Loucy (cell line): ENCODE results near the gene KLHDC2.
"Not testable (repeated sequence)": the region's sequence is repeated elsewhere in the genome, so short reads cannot be mapped to it uniquely, and the experiment has no call there.

Source experiments
- H2AFZ ChIP-seq: fragments of 200-600 bp; sonication (generic); 2 replicates; pipeline ENCODE4 v1.6.0; 2016; ENCODE audit warnings: antibody characterized with exemption, mild to moderate bottlenecking, low read length, moderate library complexity
- H3F3A ChIP-seq: fragments of 200-600 bp; 2 replicates; pipeline ENCODE4 v1.6.0; 2016; ENCODE audit warnings: antibody characterized with exemption, low read depth, mild to moderate bottlenecking
- H3K27me3 ChIP-seq: fragments of 200-600 bp; sonication (generic); 2 replicates; pipeline ENCODE4 v1.6.1; 2014; ENCODE audit warnings: low read length, mild to moderate bottlenecking; ENCODE audit not compliant: insufficient read depth, poor library complexity, severe bottlenecking
- H3K36me3 ChIP-seq: fragments of 200-600 bp; sonication (generic); 2 replicates; pipeline ENCODE4 v1.6.1; 2016; ENCODE audit warnings: low read length; ENCODE audit not compliant: insufficient read depth
- H3K4me1 ChIP-seq: fragments of 200-600 bp; sonication (generic); 2 replicates; pipeline ENCODE4 v1.5.1; 2014; ENCODE audit warnings: low read length, mild to moderate bottlenecking; ENCODE audit not compliant: insufficient read depth, poor library complexity, severe bottlenecking
- H3K4me2 ChIP-seq: fragments of 200-600 bp; sonication (generic); 2 replicates; pipeline ENCODE4 v1.6.0; 2014; ENCODE audit warnings: antibody characterized with exemption, low read length, low read depth, mild to moderate bottlenecking; ENCODE audit not compliant: poor library complexity, severe bottlenecking
- H3K4me3 ChIP-seq: fragments of 200-600 bp; sonication (generic); 2 replicates; pipeline ENCODE4 v1.5.1; 2014; ENCODE audit warnings: low read length, mild to moderate bottlenecking, mixed read lengths; ENCODE audit not compliant: poor library complexity, severe bottlenecking
- H3K79me2 ChIP-seq: fragments of 200-600 bp; sonication (generic); 2 replicates; pipeline ENCODE4 v1.6.1; 2014; ENCODE audit warnings: low read length; ENCODE audit not compliant: insufficient read depth
- H3K9ac ChIP-seq: fragments of 200-600 bp; sonication (generic); 2 replicates; pipeline ENCODE4 v1.6.0; 2014; ENCODE audit warnings: mild to moderate bottlenecking, low read depth, low read length, moderate library complexity; ENCODE audit not compliant: poor library complexity, severe bottlenecking
- H3K9me2 ChIP-seq: fragments of 200-600 bp; sonication (generic); replicated peaks from 2 replicates; pipeline ENCODE4 v1.6.1; 2016; ENCODE audit warnings: low read depth, low read length, mixed read lengths
- H3K9me3 ChIP-seq: fragments of 200-600 bp; sonication (generic); 2 replicates; pipeline ENCODE4 v1.6.1; 2014; ENCODE audit warnings: mild to moderate bottlenecking, antibody characterized with exemption, low read length, low read depth; ENCODE audit not compliant: insufficient read depth
- H4K20me1 ChIP-seq: fragments of 200-600 bp; sonication (generic); 2 replicates; pipeline ENCODE4 v1.6.0; 2014; ENCODE audit warnings: antibody characterized with exemption, low read length, mild to moderate bottlenecking; ENCODE audit not compliant: insufficient read depth, poor library complexity, severe bottlenecking
- CTCF ChIP-seq: fragments of 200-600 bp; sonication (generic); conservative IDR thresholded peaks from 2 replicates; pipeline ENCODE4 v1.5.1; 2014; ENCODE audit warnings: mild to moderate bottlenecking, antibody characterized with exemption, low read length
- EZH2phosphoT487 ChIP-seq: fragments of 200-600 bp; IDR thresholded peaks from 2 replicates; pipeline ENCODE4 v1.6.1; 2018; ENCODE audit warnings: antibody characterized with exemption, mild to moderate bottlenecking, moderate library complexity, borderline replicate concordance

Gene KLHDC2

DNA sequence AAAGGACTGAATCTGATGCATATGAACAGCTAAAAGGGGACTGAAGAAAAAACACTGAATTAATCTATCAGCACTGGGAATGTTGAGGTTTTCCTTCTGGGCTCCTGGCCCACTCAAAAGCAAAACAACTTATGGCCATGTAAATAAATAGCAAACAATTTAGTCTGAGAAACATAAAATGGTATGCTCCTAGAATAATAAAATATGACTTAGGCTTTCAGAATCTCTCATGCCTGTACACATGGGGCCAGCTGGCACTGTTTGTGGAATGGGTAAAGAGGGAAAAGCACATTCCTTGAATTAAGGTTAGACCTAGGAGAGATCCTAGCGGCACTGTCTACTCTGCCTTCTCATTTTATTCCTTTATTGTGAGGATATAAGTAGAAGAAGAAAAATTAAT, 6.2 kb downstream of the KLHDC2 start:
- peaks cover 30% of the 10 kb centered on the region; the same call in 1 of the 2 replicates for H3K36me3 ChIP-seq
- H3K9me3 ChIP-seq = no peaks in the 10 kb centered on the region
- H2AFZ ChIP-seq = no peak overlapping the region
- peaks cover 20% of the 10 kb centered on the region for H3K4me1 ChIP-seq
- no peak overlapping the region for H3K4me2 ChIP-seq
- H3F3A ChIP-seq = no peaks in the 10 kb centered on the region; the same call in 1 of the 2 replicates
- H3K79me2 ChIP-seq = peaks cover 22% of the 10 kb centered on the region
- peaks cover 16% of the 10 kb centered on the region for H4K20me1 ChIP-seq
- H3K4me3 ChIP-seq = no peak overlapping the region
- H3K9ac ChIP-seq = no peak overlapping the region
- H3K9me2 ChIP-seq = no peaks in the 10 kb centered on the region
- TF ChIP-seq EZH2phosphoT487 (no peak), CTCF (no peak)
- H3K27me3 ChIP-seq = no peaks in the 10 kb centered on the region

DNA sequence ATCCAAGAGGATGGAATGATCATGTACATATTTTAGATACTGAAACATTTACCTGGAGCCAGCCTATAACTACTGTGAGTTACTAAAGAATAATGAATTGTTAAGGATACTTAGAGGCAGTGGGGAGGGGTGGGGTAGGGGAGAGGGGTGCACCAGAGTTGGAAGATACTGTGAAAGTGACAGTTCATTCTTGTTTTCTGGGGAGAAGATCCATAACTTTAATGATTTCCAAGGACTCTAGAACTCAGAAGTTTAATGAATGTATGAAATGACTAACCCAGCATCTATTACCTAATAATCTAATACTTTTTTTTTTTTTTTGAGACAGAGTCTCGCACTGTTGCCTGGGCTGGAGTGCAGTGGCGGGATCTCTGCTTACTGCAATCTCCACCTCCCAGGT, 10.5 kb downstream of the KLHDC2 start:
- no peaks in the 10 kb centered on the region for H4K20me1 ChIP-seq
- no peaks in the 10 kb centered on the region for H3K27me3 ChIP-seq
- no peak overlapping the region for H2AFZ ChIP-seq
- no peaks in the 10 kb centered on the region for H3K9me2 ChIP-seq
- peaks cover 71% of the 10 kb centered on the region for H3K36me3 ChIP-seq
- no peaks in the 10 kb centered on the region for H3K79me2 ChIP-seq
- no peak overlapping the region for H3K4me2 ChIP-seq
- H3F3A ChIP-seq = no peaks in the 10 kb centered on the region
- H3K4me3 ChIP-seq = no peak overlapping the region
- no peak overlapping the region for H3K9ac ChIP-seq
- peaks cover 11% of the 10 kb centered on the region for H3K4me1 ChIP-seq
- no peaks in the 10 kb centered on the region for H3K9me3 ChIP-seq
- TF ChIP-seq CTCF (no peak), EZH2phosphoT487 (no peak)

- H3K79me2 ChIP-seq, H3K27me3 ChIP-seq, H2AFZ ChIP-seq, H3K4me1 ChIP-seq, H3K9ac ChIP-seq, H3K4me2 ChIP-seq, H3K4me3 ChIP-seq, H3F3A ChIP-seq, H4K20me1 ChIP-seq, H3K9me2 ChIP-seq, H3K9me3 ChIP-seq: not testable (repeated sequence)
- peaks cover 85% of the 10 kb centered on the region for H3K36me3 ChIP-seq
Observed at GRCh38 chr14:49781040-49781439, 13.1 kb downstream of the KLHDC2 start.

DNA sequence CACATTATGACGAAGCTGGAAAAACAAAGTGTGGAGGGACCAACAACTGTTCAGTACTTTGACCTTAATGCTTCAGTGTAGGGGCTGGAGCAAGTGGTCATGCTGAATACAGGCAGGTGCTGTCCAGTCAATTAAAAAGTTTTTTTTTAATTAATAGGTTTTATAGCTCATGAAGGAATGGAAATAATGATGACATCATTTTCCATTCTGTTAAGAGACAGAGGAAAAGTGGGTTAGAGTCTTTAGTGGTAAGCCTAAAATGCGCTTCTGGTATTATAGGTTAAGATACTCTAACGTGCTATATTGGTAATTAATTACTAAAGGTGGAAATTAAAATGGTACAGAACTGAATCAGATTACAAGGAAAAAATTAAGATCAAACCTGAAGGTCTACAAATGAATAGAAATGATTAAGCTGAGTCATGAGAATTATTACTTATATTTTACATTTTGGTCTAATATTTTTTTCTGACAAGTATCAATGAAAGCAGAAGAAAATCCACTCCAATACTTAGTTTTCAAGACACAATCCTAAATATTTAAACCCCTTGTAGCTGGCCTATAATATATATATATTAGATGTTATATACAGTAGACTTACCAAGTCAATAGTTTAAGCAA, 15.6 kb downstream of the KLHDC2 start:
- Histone ChIP-seq H3K9me3 (no peaks in the 10 kb centered on the region), H3K36me3 (peaks cover 97% of the 10 kb centered on the region), H3K4me2 (no peak overlapping the region), H3K9ac (no peak overlapping the region), H3K4me3 (no peak overlapping the region), H3K27me3 (no peaks in the 10 kb centered on the region), H3F3A (no peaks in the 10 kb centered on the region), H3K4me1 (no peaks in the 10 kb centered on the region), H3K79me2 (no peaks in the 10 kb centered on the region), H4K20me1 (no peaks in the 10 kb centered on the region), H2AFZ (no peak overlapping the region), H3K9me2 (no peaks in the 10 kb centered on the region)
- TF ChIP-seq CTCF (no peak), EZH2phosphoT487 (no peak)
